ENCODE measurements around the gene FAM83C.

DNA sequence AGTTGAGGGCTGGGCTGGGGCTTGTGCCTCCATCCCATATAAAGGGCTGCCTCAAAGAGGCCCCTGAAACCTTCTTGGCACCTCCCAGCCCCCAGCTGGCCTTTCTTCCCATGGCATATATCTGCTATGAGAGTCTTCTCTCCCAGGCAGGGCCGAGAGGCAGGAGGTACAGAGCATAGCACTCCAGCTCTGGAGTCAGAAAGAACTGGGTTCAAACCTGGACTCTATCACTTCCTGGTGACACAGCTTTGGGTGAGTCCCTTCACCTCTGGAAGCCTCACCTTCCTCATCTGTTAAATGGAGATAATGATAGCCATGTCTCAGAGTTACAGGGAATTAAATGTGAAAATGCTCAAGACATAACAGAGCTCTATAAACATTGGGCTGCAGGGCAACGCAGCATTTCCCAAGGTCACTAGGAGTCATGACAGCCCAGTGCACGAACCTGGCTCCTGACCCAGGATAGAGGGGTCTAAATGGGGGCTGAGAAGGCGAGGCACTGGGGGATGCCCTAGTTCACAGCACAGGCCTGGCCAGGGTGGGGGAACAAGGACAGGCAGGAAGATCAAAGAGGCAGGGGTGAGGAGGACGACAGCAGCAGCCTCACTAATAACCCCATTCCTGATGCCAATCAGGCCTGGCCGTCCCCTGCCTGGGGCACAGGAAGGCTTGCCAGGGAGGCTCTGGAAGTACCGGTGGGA, 1.9 kb downstream of the FAM83C start:
- TF ChIP-seq, protein P1, sequence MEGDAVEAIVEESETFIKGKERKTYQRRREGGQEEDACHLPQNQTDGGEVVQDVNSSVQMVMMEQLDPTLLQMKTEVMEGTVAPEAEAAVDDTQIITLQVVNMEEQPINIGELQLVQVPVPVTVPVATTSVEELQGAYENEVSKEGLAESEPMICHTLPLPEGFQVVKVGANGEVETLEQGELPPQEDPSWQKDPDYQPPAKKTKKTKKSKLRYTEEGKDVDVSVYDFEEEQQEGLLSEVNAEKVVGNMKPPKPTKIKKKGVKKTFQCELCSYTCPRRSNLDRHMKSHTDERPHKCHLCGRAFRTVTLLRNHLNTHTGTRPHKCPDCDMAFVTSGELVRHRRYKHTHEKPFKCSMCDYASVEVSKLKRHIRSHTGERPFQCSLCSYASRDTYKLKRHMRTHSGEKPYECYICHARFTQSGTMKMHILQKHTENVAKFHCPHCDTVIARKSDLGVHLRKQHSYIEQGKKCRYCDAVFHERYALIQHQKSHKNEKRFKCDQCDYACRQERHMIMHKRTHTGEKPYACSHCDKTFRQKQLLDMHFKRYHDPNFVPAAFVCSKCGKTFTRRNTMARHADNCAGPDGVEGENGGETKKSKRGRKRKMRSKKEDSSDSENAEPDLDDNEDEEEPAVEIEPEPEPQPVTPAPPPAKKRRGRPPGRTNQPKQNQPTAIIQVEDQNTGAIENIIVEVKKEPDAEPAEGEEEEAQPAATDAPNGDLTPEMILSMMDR (IDR thresholded peaks at IDR 0.05), result no peak
- TF ChIP-seq POLR2A (IDR thresholded peaks at IDR 0.05), result no peak
